Activated CD8-positive, alpha-beta memory T cell treated with anti-CD3 and anti-CD28 coated beads for 4 hours (primary cell): ENCODE measurements around the gene SYMPK.

Experiments
- DNase-seq, 2 donors: peaks; one replicate each; pipeline ENCODE4 v3.0.0-alpha.2; 2020; ENCODE audit warnings: low read depth in 2 of 2

Gene SYMPK

GRCh38 chr19:45825263-45825605 is 37.7 kb downstream of the SYMPK start:
- no peak for DNase-seq

GRCh38 chr19:45824531-45825262 is 38.2 kb downstream of the SYMPK start:
- no peak for DNase-seq

DNA sequence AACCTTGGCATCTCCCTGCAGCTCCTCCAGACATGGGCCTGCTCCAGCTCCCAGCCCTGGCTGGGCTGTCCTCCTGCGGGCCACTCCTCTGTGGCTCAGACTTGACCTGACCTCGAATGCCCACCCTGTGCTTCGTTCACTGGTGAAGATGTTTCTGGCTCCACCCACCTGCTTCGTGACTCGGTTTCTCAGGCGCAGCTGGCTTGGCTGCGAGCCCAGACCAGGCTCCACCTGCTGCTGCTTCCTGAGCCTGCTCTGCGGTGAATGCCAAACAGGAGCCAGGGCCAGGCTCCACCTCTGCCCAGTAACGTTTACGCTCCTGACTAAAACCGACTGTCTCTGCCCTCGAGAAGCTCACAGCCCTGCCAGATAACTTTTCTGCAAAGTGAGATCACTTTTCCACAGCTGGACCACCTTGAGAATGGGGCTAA is 38.9 kb downstream of the SYMPK start:
- no peak for DNase-seq

- no peak for DNase-seq
These were observed 39.8 kb downstream of the SYMPK start for GRCh38 chr19:45823182-45823581.

GRCh38 chr19:45822716-45823115 is 40.2 kb downstream of the SYMPK start:
- no peak for DNase-seq

DNA sequence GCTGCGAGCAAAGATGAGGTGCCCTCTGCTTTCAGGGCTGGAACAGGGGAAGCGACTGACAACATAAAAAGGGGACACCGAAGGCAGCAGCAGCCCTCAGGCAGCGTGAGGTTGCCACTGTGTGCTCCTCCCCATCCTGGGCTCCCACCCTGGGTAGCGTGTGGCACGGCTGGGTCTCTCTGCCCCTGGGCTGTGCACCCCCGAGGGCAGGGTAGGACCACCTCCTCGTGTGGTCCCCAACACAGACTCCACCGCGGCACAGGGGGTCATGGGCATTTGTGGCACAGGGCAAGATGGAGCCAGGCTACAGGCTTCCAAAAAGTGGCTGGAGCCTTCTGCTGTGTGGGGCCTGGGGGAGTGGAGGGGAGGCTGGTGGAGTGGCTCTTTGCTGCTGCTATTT is 41.4 kb downstream of the SYMPK start:
- no peak for DNase-seq

GRCh38 chr19:45821103-45821521 is 41.8 kb downstream of the SYMPK start:
- DNase-seq, result no peak

DNA sequence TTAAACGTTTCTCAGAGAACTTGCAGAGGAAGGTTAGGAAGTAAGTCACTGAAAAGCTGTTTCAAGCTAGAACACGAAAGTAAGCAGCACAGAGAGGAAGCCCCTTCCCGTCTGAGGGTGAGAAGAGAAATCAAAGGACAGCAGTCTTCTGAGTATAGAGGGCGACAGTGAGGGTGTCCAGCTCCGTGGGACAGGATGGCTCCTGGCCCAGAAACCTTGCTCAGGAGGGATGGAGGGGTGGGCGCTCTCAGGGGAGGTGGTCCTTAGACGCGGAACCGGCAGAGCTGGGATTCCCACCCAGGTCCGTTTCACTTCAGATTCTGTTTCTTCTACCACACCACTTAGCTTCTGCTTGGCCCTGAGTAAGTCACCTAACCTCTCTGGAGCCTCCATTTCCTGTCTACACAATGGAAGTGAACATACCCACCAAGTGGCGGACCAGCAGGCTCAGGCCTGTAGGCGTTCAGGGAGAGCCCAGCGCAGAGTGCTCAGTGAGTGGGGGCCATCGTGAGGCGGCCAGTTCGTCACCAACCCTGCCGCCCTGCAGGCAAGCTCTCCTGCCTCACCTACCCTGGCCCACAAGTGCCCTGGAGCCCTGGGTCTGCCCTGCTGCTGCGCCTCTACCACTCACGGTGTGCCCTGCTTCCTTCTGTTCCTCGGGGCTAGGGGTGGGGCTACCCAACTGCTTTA is 42.4 kb downstream of the SYMPK start:
- no peak for DNase-seq

- DNase-seq, result no peak
These were observed 43.2 kb downstream of the SYMPK start for GRCh38 chr19:45819769-45820168.

DNA sequence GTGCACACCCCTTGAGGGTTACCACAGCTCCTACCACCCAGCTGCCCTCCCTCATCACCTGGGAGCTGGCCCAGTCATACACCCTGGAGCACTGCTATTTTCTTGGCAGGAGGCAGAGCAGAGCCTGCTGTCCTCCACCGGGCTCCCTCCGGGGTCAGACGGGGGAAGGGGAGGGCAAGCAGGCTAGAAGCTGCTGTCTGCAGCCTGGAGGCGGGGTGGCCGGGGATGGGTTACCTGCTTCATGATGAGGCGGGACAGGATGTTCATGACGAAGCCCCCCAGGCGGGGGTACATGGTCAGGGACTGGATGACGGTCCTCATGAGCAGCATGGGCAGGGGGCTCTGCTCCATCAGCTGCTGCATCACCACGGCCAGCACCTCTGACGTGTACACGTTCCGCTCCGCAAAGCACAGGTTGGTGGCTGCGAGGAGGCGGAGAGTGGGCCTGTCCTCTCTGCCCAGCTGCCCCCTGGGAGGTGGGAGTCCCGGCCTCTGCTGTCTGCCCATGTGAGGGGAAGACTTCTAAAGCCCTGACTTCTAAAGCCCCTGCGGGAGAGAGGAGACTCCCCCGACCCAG is 45.1 kb downstream of the SYMPK start:
- no peak for DNase-seq

- DNase-seq, result peak; percentile 90 to 92
These were observed 45.8 kb downstream of the SYMPK start for GRCh38 chr19:45817010-45817724.

DNA sequence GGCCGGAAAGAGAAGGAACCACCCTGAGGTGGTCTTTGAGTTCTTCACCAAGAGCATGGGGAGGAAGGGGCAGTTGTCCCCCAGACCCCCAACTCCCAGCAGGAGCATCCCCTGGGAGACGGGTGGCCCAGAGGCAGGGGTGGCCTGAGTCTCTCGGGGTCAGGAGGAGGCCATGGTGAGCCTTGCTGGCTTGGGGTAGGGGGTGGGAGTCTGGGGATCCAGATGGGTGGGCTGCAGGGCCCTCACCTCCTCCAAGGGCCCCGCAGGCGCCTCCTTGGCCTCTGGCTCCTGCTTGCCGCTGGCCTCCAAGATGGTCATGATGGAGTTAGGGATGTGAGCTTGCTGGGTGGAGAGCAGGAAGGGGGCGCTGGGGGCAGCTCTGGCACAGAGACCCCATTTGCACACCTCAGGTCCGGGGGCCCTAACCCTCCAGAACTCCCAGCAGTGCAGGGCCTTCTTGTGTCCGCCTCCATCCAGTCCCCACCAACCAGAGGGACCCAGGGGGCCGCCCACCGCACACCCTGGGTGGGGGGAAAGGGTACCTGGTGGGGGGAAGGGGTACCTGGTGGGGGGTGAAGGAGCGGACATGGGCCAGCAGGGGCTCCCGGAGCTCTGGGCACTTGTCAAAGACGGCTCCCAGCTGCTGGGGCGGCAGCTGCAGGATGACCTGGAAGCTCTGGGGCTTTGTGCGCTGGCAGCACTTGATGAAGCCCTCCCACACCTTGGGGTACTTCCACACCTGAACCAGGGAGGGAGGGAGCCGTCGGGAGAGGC is 46.5 kb downstream of the SYMPK start:
- DNase-seq, result no peak

- no peak for DNase-seq
These were observed 47.3 kb downstream of the SYMPK start for GRCh38 chr19:45815481-45816216.

DNA sequence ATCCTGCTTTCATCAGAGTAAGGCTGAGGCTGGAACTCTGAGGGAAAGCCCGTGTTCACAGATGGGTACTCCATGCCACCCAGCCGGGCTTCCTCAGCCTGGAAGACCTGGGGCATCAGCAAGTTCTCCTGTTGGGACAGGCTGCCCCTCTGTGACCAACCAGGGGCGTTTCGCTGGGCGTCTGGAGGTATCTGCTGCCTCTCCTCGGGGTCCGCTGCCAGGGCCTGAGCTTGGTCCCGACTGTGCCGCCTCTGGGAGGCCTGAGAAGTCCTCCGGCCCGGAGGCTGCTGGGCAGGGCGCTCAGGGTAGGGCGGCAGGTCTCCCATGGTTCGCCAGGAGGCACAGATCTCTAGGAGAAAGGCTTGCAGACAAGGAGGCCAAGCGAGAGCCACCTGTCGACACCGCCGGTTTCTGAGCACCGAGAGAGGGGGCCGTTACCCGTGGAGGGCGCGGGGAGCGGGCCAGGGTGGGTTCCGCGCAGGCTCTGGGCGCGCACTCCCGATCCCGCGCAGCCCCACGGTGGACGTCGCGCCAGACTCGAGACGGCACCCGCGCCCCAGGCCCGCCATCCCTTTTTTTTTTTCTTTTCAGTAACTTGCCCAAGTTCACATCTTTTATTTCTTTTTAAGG is 48.0 kb downstream of the SYMPK start, which contains the start of gene RSPH6A:
Gene RSPH6A (minus strand): TSS at position 458 of the 630 bp plus-strand sequence. CDS start 132 bp downstream, at position 326.
- DNase-seq, result no peak

DNA sequence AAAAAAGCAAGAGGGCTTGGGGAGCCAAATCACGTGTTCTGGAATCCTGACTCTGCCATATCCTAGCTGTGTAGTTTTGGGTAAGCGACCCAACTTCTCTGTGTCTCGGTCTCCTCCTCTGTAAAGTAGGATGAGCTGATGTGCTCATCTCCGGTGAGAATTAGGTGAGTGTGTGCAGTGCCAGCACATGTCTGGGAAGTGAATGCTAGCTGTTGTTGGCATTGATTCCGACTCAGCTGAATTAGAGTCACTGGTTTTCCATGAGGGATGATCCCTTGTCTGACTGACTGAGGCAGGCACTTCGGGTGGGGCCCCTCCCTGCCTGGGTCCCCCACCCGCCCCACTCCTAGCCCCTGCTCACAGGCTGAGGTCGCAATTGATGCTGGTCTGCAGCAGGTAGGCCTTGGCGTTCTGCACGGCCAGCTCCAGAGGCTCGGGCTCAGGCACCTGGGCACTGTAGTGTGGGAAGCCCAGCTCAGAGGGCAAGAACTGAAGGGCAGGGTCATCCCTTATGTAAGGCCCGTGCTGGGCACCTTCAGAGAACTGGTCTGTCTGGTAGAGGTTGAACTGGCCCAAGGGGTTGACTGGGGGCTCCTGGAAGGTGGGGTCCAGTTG is 48.7 kb downstream of the SYMPK start:
- DNase-seq, result no peak

DNA sequence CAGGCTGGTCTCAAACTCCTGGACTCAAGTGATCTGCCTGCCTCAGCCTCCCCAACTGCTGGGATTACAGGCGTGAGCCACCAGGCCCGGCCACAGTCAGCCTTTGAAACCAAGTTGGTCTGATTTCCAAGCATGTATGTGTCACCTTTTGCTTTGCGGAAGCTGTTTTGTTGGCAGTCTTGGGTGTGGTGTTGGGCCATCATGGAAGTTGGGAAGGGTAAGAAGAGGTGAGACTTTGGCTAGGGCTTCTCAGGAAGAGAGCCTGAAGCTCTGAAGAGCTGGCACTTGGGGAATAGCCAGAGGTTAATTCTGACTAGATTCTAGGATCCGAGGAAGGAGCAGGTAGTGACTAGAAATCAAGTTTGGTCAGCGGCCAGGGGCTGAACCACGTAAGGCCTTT is 50.6 kb downstream of the SYMPK start:
- no peak for DNase-seq

DNA sequence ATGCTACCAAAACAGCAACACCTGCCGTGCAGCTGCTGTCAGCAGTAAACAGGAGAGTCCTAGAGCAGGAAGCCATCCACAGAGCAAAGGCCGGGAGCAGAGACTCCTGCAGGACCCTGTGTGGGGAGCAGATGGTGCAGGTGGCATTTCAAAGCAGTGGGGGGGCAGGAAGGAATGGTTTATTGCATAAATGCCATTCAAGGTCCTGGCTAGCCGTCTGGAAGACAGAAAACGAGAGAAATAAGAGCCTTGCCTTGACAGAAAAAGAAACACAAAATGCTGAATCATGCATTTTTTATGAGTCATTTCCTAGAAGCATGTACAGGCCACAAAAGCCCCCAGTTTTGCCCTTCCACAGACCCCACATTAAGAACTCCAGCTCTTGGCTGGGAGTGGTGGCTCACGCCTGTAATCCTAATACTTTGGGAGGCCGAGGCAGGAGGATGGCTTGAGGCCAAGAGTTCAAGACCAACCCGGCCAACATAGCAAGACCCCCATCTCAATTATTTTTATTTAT is 53.2 kb downstream of the SYMPK start:
- DNase-seq, result no peak

- DNase-seq, result no peak
These were observed 57.2 kb downstream of the SYMPK start for GRCh38 chr19:45805719-45806118.

DNA sequence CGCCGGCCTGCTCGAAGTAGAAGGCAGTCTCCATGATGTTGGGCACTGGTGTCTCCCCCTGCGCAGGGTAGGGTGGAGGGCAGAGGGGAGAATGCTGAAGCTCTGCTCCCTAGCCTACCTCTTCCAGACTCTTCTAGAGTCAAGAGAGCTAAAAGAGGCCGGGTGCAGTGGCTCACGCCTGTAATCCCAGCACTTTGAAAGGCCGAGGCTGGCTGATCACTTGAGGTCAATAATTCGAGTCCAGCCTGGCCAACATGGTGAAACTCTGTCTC is 58.1 kb downstream of the SYMPK start:
- no peak for DNase-seq
